BJ (cell line): ENCODE results near the gene TBL3. TPM values are rescaled to one million over a fixed set of nuclear protein-coding genes. Genes with fewer than 3 reads are reported as not detected.

Experiments
- CTCF ChIA-PET: fragments of 350-600 bp; formaldehyde crosslinking; extraction: SDS; loops from one replicate; lab custom pipeline; 2021; ENCODE audit warnings: antibody characterized with exemption, inconsistent platforms; lab: Yijun Ruan, JAX
- POLR2A ChIA-PET: fragments of 300-600 bp; sonication (Branson Sonifier 250); formaldehyde crosslinking; extraction: SDS; loops from one replicate; lab custom pipeline; 2021; ENCODE audit warnings: antibody characterized with exemption; lab: Charles Lee
- DNase-seq: peaks from one replicate; pipeline ENCODE4 v3.0.0-alpha.2; 2011; ENCODE audit warnings: low read depth
- H3K27me3 ChIP-seq: 2 replicates; pipeline ENCODE4 v1.6.0; 2011; ENCODE audit warnings: low read length; ENCODE audit not compliant: control insufficient read depth, insufficient read depth
- H3K36me3 ChIP-seq: 2 replicates; pipeline ENCODE4 v1.5.1; 2011; ENCODE audit warnings: low read length; ENCODE audit not compliant: control insufficient read depth, insufficient read depth
- H3K4me3 ChIP-seq: 2 replicates; pipeline ENCODE4 v1.5.1; 2011; ENCODE audit warnings: low read depth, mild to moderate bottlenecking, control low read depth, low read length
- polyA plus RNA-seq: library from polyadenylated mRNA; depleted of rRNA; stranded (reverse); fragments of >200 nt; gene quantifications from 2 replicates; pipeline ENCODE4 v1.2.3, GENCODE V29; 2011
- TF ChIP-seq, protein P1 (sequence below): IDR thresholded peaks from 2 replicates; pipeline ENCODE4 v1.5.1; 2011; ENCODE audit warnings: low read depth, mild to moderate bottlenecking, control low read depth, inconsistent platforms, low read length, moderate library complexity; ENCODE audit not compliant: insufficient read depth

TBL3 gene
- polyA plus RNA-seq, 1 experiment = 33.1 TPM

GRCh38 chr16:1997494-1998359 is 25.9 kb downstream of the TBL3 start:
- TF ChIP-seq, protein P1, sequence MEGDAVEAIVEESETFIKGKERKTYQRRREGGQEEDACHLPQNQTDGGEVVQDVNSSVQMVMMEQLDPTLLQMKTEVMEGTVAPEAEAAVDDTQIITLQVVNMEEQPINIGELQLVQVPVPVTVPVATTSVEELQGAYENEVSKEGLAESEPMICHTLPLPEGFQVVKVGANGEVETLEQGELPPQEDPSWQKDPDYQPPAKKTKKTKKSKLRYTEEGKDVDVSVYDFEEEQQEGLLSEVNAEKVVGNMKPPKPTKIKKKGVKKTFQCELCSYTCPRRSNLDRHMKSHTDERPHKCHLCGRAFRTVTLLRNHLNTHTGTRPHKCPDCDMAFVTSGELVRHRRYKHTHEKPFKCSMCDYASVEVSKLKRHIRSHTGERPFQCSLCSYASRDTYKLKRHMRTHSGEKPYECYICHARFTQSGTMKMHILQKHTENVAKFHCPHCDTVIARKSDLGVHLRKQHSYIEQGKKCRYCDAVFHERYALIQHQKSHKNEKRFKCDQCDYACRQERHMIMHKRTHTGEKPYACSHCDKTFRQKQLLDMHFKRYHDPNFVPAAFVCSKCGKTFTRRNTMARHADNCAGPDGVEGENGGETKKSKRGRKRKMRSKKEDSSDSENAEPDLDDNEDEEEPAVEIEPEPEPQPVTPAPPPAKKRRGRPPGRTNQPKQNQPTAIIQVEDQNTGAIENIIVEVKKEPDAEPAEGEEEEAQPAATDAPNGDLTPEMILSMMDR = no peak
- Histone ChIP-seq H3K4me3 (no peak overlapping the region), H3K36me3 (peaks cover 42% of the 10 kb centered on the region), H3K27me3 (no peaks in the 10 kb centered on the region)
- CTCF ChIA-PET = interaction anchor here (0.6 to 1.5 kb wide), 4 partner anchors 15 to 143 kb away, joined by 3 to 5 read pairs (median 4); no protein-coding TSS in a partner anchor
- POLR2A ChIA-PET = no interaction called here
- DNase-seq = peak; percentile 60

- Histone ChIP-seq H3K27me3 (no peaks in the 10 kb centered on the region), H3K4me3 (no peak overlapping the region), H3K36me3 (peaks cover 48% of the 10 kb centered on the region)
- CTCF ChIA-PET = interaction anchor here (1.2 kb wide), 1 partner anchor 15 kb away, joined by 5 read pairs; no protein-coding TSS in a partner anchor
- POLR2A ChIA-PET = no interaction called here
- no peak for DNase-seq
- TF ChIP-seq, protein P1 = no peak
Measured at GRCh38 chr16:1998360-1998835, 26.5 kb downstream of the TBL3 start.

DNA sequence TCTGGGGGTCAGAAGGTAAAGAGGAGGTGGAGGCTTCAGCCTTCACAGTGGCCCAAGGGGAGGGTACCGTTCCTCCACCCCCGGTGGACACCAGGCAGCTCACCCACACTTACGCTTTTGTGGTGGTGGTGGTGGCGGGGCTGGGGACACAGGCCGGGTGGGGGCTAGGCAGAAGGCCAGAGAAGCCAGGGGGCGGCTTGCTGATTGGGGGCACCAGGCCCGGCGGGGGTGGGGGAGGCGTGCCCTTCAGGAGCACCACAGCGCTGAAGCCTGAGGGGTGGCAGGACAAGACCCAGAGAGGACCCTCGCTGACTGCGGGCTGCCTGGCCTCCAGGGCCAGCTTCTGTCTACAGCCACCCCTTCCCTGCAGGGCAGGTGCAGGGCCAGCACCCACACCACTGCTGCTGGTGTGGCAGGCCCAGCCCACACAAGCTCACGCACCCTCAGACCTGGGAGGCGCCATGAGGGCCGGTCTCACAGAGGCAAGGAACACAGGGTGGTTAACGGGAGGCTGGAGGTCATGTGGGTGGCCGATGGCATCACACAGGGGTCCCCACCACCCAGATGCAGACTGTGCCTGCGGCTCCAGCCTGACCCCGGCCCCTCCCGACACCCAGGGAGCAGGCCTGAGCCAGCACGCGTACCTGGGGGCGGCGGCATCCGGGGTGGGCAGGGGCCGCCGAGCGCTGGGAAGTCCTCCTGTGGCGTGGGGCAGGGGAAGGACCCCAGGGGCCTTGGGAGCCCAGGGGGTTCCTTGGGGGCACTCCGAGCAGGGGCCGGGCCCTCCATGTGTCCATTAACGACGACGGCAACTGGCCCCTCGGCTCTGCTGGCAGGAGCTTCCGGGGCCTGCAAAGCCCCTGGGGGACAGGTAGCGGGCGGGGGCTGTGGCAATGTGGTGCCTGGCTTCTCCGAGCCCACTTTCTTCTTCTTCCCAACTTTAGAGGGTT is 27.3 kb downstream of the TBL3 start:
- no peak for DNase-seq
- peaks cover 48% of the 10 kb centered on the region for H3K36me3 ChIP-seq
- CTCF ChIA-PET = interaction anchor here (1.2 kb wide), 1 partner anchor 14 kb away, joined by 5 read pairs; no protein-coding TSS in a partner anchor
- POLR2A ChIA-PET = no interaction called here
- no peak overlapping the region for H3K4me3 ChIP-seq
- TF ChIP-seq, protein P1 = no peak
- no peaks in the 10 kb centered on the region for H3K27me3 ChIP-seq

- no peak for DNase-seq
- H3K27me3 ChIP-seq = no peaks in the 10 kb centered on the region
- ChIA-PET CTCF (no interaction called here), POLR2A (no interaction called here)
- no peak overlapping the region for H3K4me3 ChIP-seq
- H3K36me3 ChIP-seq = peaks cover 51% of the 10 kb centered on the region
- TF ChIP-seq, protein P1 = no peak
Measured at GRCh38 chr16:1999866-2000514, 28.1 kb downstream of the TBL3 start.
